ENCODE results near the gene OXTR. TPM values are rescaled to one million over a fixed set of nuclear protein-coding genes. Genes with fewer than 3 reads are reported as not detected.
A peak's percentile ranks its signal among the peaks of the same experiment; 100 is the strongest.

The OXTR gene
- 0.25 and 0.66 TPM in 2 replicates for total RNA-seq (2012; rRNA removed)

- H3K27me3 ChIP-seq (ENCODE audit: control insufficient read depth, insufficient read depth, low read length), result no peaks in the 10 kb centered on the region
- H3K4me2 ChIP-seq (ENCODE audit: low read length), result peak within 1 kb of the TSS; percentile 92
- H3K4me1 ChIP-seq (ENCODE audit: control insufficient read depth, insufficient read depth, low read length), result peaks cover 46% of the 10 kb centered on the region
- no peaks in the 10 kb centered on the region for H3K9me3 ChIP-seq (replicated peaks; ENCODE audit: low read length)
- H3K4me3 ChIP-seq (ENCODE audit: low read length), result peak within 1 kb of the TSS; percentile 82
- H3K9ac ChIP-seq (ENCODE audit: low read depth, low read length), result peak within 1 kb of the TSS; percentile 75
- H3K36me3 ChIP-seq (ENCODE audit: insufficient read depth, low read length), result peaks cover 20% of the 10 kb centered on the region
Observed at GRCh38 chr3:8769088-8769822, at the start of gene OXTR. OXTR (minus strand) TSS chr3:8769613; CDS start chr3:8768187, 1,426 bp downstream.

- H3K27me3 ChIP-seq (ENCODE audit: control insufficient read depth, insufficient read depth, low read length), result no peaks in the 10 kb centered on the region
- peaks cover 4% of the 10 kb centered on the region for H3K4me1 ChIP-seq (ENCODE audit: control insufficient read depth, insufficient read depth, low read length)
- no peaks in the 10 kb centered on the region for H3K9me3 ChIP-seq (replicated peaks; ENCODE audit: low read length)
- H3K4me3 ChIP-seq (ENCODE audit: low read length), result no peak overlapping the region
- no peak overlapping the region for H3K4me2 ChIP-seq (ENCODE audit: low read length)
- H3K9ac ChIP-seq (ENCODE audit: low read depth, low read length), result no peak overlapping the region
- H3K36me3 ChIP-seq (ENCODE audit: insufficient read depth, low read length), result no peaks in the 10 kb centered on the region
Observed at GRCh38 chr3:8817486-8817885, 48.1 kb upstream of the OXTR start.

- Histone ChIP-seq H3K4me3 (ENCODE audit: low read length) (no peak overlapping the region), H3K4me1 (ENCODE audit: control insufficient read depth, insufficient read depth, low read length) (no peaks in the 10 kb centered on the region), H3K9ac (ENCODE audit: low read depth, low read length) (no peak overlapping the region), H3K36me3 (ENCODE audit: insufficient read depth, low read length) (no peaks in the 10 kb centered on the region), H3K4me2 (ENCODE audit: low read length) (no peak overlapping the region), H3K9me3 (replicated peaks; ENCODE audit: low read length) (no peaks in the 10 kb centered on the region), H3K27me3 (ENCODE audit: control insufficient read depth, insufficient read depth, low read length) (no peaks in the 10 kb centered on the region)
Observed at GRCh38 chr3:8816106-8816505, 46.7 kb upstream of the OXTR start.

GRCh38 chr3:8813411-8813810, 44.0 kb upstream of the OXTR start:
- H3K4me2 ChIP-seq (ENCODE audit: low read length), result no peak overlapping the region
- H3K27me3 ChIP-seq (ENCODE audit: control insufficient read depth, insufficient read depth, low read length), result no peaks in the 10 kb centered on the region
- H3K36me3 ChIP-seq (ENCODE audit: insufficient read depth, low read length), result no peaks in the 10 kb centered on the region
- no peak overlapping the region for H3K9ac ChIP-seq (ENCODE audit: low read depth, low read length)
- H3K9me3 ChIP-seq (replicated peaks; ENCODE audit: low read length), result no peaks in the 10 kb centered on the region
- H3K4me3 ChIP-seq (ENCODE audit: low read length), result no peak overlapping the region
- H3K4me1 ChIP-seq (ENCODE audit: control insufficient read depth, insufficient read depth, low read length), result no peaks in the 10 kb centered on the region

GRCh38 chr3:8810561-8810960, 41.1 kb upstream of the OXTR start:
- H3K27me3 ChIP-seq (ENCODE audit: control insufficient read depth, insufficient read depth, low read length), result no peaks in the 10 kb centered on the region
- no peaks in the 10 kb centered on the region for H3K36me3 ChIP-seq (ENCODE audit: insufficient read depth, low read length)
- H3K4me2 ChIP-seq (ENCODE audit: low read length), result no peak overlapping the region
- H3K4me1 ChIP-seq (ENCODE audit: control insufficient read depth, insufficient read depth, low read length), result no peaks in the 10 kb centered on the region
- no peak overlapping the region for H3K4me3 ChIP-seq (ENCODE audit: low read length)
- H3K9ac ChIP-seq (ENCODE audit: low read depth, low read length), result no peak overlapping the region
- H3K9me3 ChIP-seq (replicated peaks; ENCODE audit: low read length), result no peaks in the 10 kb centered on the region

- no peaks in the 10 kb centered on the region for H3K36me3 ChIP-seq (ENCODE audit: insufficient read depth, low read length)
Observed at GRCh38 chr3:8805774-8806173, 36.4 kb upstream of the OXTR start.

GRCh38 chr3:8802256-8802655, 32.8 kb upstream of the OXTR start:
- no peaks in the 10 kb centered on the region for H3K9me3 ChIP-seq (replicated peaks; ENCODE audit: low read length)
- H3K4me3 ChIP-seq (ENCODE audit: low read length), result no peak overlapping the region
- H3K4me2 ChIP-seq (ENCODE audit: low read length), result no peak overlapping the region
- no peaks in the 10 kb centered on the region for H3K4me1 ChIP-seq (ENCODE audit: control insufficient read depth, insufficient read depth, low read length)
- no peaks in the 10 kb centered on the region for H3K27me3 ChIP-seq (ENCODE audit: control insufficient read depth, insufficient read depth, low read length)
- no peak overlapping the region for H3K9ac ChIP-seq (ENCODE audit: low read depth, low read length)
- H3K36me3 ChIP-seq (ENCODE audit: insufficient read depth, low read length), result no peaks in the 10 kb centered on the region

More at GRCh38 chr3:8805774-8806173, 36.4 kb upstream of the OXTR start:
- H3K9ac ChIP-seq (ENCODE audit: low read depth, low read length), result no peak overlapping the region
- no peak overlapping the region for H3K4me3 ChIP-seq (ENCODE audit: low read length)
- H3K4me1 ChIP-seq (ENCODE audit: control insufficient read depth, insufficient read depth, low read length), result no peaks in the 10 kb centered on the region
- H3K4me2 ChIP-seq (ENCODE audit: low read length), result no peak overlapping the region
- no peaks in the 10 kb centered on the region for H3K9me3 ChIP-seq (replicated peaks; ENCODE audit: low read length)
- H3K27me3 ChIP-seq (ENCODE audit: control insufficient read depth, insufficient read depth, low read length), result no peaks in the 10 kb centered on the region

GRCh38 chr3:8800016-8800415, 30.6 kb upstream of the OXTR start:
- Histone ChIP-seq H3K4me1 (ENCODE audit: control insufficient read depth, insufficient read depth, low read length) (no peaks in the 10 kb centered on the region), H3K9ac (ENCODE audit: low read depth, low read length) (no peak overlapping the region), H3K4me2 (ENCODE audit: low read length) (no peak overlapping the region), H3K27me3 (ENCODE audit: control insufficient read depth, insufficient read depth, low read length) (no peaks in the 10 kb centered on the region), H3K36me3 (ENCODE audit: insufficient read depth, low read length) (no peaks in the 10 kb centered on the region), H3K4me3 (ENCODE audit: low read length) (no peak overlapping the region), H3K9me3 (replicated peaks; ENCODE audit: low read length) (no peaks in the 10 kb centered on the region)

- Histone ChIP-seq H3K36me3 (ENCODE audit: insufficient read depth, low read length) (no peaks in the 10 kb centered on the region), H3K9ac (ENCODE audit: low read depth, low read length) (no peak overlapping the region), H3K27me3 (ENCODE audit: control insufficient read depth, insufficient read depth, low read length) (no peaks in the 10 kb centered on the region), H3K4me1 (ENCODE audit: control insufficient read depth, insufficient read depth, low read length) (peaks cover 7% of the 10 kb centered on the region), H3K4me2 (ENCODE audit: low read length) (no peak overlapping the region), H3K4me3 (ENCODE audit: low read length) (no peak overlapping the region), H3K9me3 (replicated peaks; ENCODE audit: low read length) (no peaks in the 10 kb centered on the region)
Observed at GRCh38 chr3:8794247-8794646, 24.8 kb upstream of the OXTR start.

GRCh38 chr3:8793242-8793641, 23.8 kb upstream of the OXTR start:
- no peaks in the 10 kb centered on the region for H3K27me3 ChIP-seq (ENCODE audit: control insufficient read depth, insufficient read depth, low read length)
- no peaks in the 10 kb centered on the region for H3K9me3 ChIP-seq (replicated peaks; ENCODE audit: low read length)
- H3K4me3 ChIP-seq (ENCODE audit: low read length), result no peak overlapping the region
- no peak overlapping the region for H3K4me2 ChIP-seq (ENCODE audit: low read length)
- H3K36me3 ChIP-seq (ENCODE audit: insufficient read depth, low read length), result no peaks in the 10 kb centered on the region
- peaks cover 7% of the 10 kb centered on the region for H3K4me1 ChIP-seq (ENCODE audit: control insufficient read depth, insufficient read depth, low read length)
- H3K9ac ChIP-seq (ENCODE audit: low read depth, low read length), result no peak overlapping the region

GRCh38 chr3:8790529-8790928, 21.1 kb upstream of the OXTR start:
- no peaks in the 10 kb centered on the region for H3K27me3 ChIP-seq (ENCODE audit: control insufficient read depth, insufficient read depth, low read length)
- no peaks in the 10 kb centered on the region for H3K36me3 ChIP-seq (ENCODE audit: insufficient read depth, low read length)
- H3K4me2 ChIP-seq (ENCODE audit: low read length), result no peak overlapping the region
- no peak overlapping the region for H3K4me3 ChIP-seq (ENCODE audit: low read length)
- H3K9ac ChIP-seq (ENCODE audit: low read depth, low read length), result no peak overlapping the region
- no peaks in the 10 kb centered on the region for H3K9me3 ChIP-seq (replicated peaks; ENCODE audit: low read length)
- peaks cover 7% of the 10 kb centered on the region for H3K4me1 ChIP-seq (ENCODE audit: control insufficient read depth, insufficient read depth, low read length)
